GM19043 (cell line): Measurements from ENCODE around the gene DNAH11.
"Not testable (repeated sequence)": the region's sequence is repeated elsewhere in the genome, so short reads cannot be mapped to it uniquely, and the experiment has no call there.

Experiments used
- ATAC-seq: cut with Tn5 transposase; IDR thresholded peaks from one replicate; pipeline ENCODE4 v1.9.1; 2021; ENCODE audit warnings: low read depth; ENCODE audit not compliant: unreplicated experiment

Gene DNAH11

GRCh38 chr7:21767300-21767900 is 224.6 kb downstream of the DNAH11 start:
- ATAC-seq, result peak; percentile 89

GRCh38 chr7:21768279-21768678 is 225.4 kb downstream of the DNAH11 start:
- no peak for ATAC-seq

- ATAC-seq, result no peak
Observed at GRCh38 chr7:21771266-21771665, 228.4 kb downstream of the DNAH11 start.

- ATAC-seq, result no peak
Observed at GRCh38 chr7:21771906-21772610, 229.2 kb downstream of the DNAH11 start.

GRCh38 chr7:21773326-21773725 is 230.5 kb downstream of the DNAH11 start:
- ATAC-seq, result no peak

- no peak for ATAC-seq
Observed at GRCh38 chr7:21777921-21778320, 235.1 kb downstream of the DNAH11 start.

GRCh38 chr7:21778953-21779352 is 236.1 kb downstream of the DNAH11 start:
- no peak for ATAC-seq

- ATAC-seq, result no peak
Observed at GRCh38 chr7:21782996-21783395, 240.2 kb downstream of the DNAH11 start.

GRCh38 chr7:21784989-21785388 is 242.2 kb downstream of the DNAH11 start:
- ATAC-seq, result no peak

GRCh38 chr7:21805791-21806190 is 263.0 kb downstream of the DNAH11 start:
- no peak for ATAC-seq

GRCh38 chr7:21806388-21806787 is 263.5 kb downstream of the DNAH11 start:
- no peak for ATAC-seq

- ATAC-seq, result no peak
Observed at GRCh38 chr7:21819048-21819447, 276.2 kb downstream of the DNAH11 start.

GRCh38 chr7:21828841-21829240 is 286.0 kb downstream of the DNAH11 start:
- no peak for ATAC-seq

GRCh38 chr7:21829731-21830130 is 286.9 kb downstream of the DNAH11 start:
- ATAC-seq, result no peak

- no peak for ATAC-seq
Observed at GRCh38 chr7:21844742-21845141, 301.9 kb downstream of the DNAH11 start.

- ATAC-seq, result no peak
Observed at GRCh38 chr7:21850531-21851285, 307.9 kb downstream of the DNAH11 start.

GRCh38 chr7:21851559-21851967 is 308.7 kb downstream of the DNAH11 start:
- ATAC-seq, result no peak

- not testable (repeated sequence) for ATAC-seq
Observed at GRCh38 chr7:21865631-21866204, 322.9 kb downstream of the DNAH11 start.

GRCh38 chr7:21866731-21867130 is 323.9 kb downstream of the DNAH11 start:
- no peak for ATAC-seq

- ATAC-seq, result no peak
Observed at GRCh38 chr7:21867226-21867625, 324.4 kb downstream of the DNAH11 start.

GRCh38 chr7:21867816-21868575 is 325.2 kb downstream of the DNAH11 start:
- ATAC-seq, result no peak
